Measurements from ENCODE around the gene MMD. TPM values are rescaled to one million over a fixed set of nuclear protein-coding genes. Genes with fewer than 3 reads are reported as not detected.
"Not testable (repeated sequence)": the region's sequence is repeated elsewhere in the genome, so short reads cannot be mapped to it uniquely, and the experiment has no call there.

MMD gene
- polyA plus RNA-seq, 3 donors: 4.0 to 87.5 (median 59.2) TPM

DNA sequence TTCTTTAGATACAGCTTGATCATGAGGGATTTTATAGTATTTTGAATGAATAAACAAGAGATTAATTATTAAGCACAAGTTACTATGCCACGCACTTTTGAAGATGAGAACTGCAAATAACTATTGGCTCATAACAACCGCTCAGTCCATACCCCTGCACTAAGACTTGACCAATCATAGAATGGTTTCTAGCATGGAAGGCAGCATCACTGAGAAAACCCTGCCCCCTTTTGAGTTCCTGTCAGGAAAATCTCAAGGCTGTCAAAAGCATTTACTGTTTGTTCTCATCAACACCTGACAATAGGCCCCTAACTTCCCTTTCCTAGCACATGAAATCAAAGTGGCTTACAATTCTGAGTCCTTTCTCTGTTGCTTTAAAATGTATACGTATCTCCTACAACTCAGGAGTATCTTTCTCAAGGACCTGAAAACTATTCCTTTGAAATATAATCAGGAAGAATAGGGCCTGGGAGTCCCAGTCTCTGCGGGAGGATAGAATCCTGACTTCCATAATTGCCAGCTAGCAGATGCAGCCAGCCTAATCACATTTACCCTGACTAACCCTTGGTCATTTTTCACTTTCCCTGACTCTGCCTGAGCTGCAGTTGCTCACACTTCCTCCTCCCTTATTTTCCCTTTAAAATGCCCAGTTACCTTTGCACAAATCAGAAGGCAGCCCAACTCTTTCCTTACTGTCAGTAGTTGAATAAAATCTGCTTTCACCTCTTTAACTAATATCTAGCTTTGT lies 9.1 kb upstream of the MMD start:
- no peak overlapping the region for H3K27ac ChIP-seq (ENCODE audit: low read depth, low read length)
- WGBS, 3 donors: 47 to 63% (median 61%) methylated on average over 4 of the region's 4 CpGs

DNA sequence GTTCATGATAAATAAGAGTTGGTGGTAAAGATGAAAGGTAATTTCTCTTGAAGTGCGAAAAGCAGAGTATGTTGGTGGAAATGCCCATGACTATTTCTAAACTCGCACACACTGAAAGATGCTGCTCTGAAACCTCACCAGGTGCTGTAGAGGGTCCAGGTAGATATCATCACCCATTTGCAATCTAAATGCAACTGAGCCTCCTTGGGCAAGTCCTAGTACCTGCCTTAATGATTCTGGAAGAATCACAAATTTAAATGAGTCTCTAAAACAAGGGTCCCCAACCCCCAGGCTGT lies 5.9 kb upstream of the MMD start:
- H3K27ac ChIP-seq (ENCODE audit: low read depth, low read length): no peak overlapping the region
- 83 to 98% (median 96%) methylated on average over 2 of the region's 2 CpGs for WGBS, 3 donors

- WGBS, 3 donors: 31 to 50% (median 33%) methylated on average over 2 of the region's 2 CpGs
- H3K27ac ChIP-seq (ENCODE audit: low read depth, low read length): no peak overlapping the region
Observed at GRCh38 chr17:55426851-55427586, 5.4 kb upstream of the MMD start.

DNA sequence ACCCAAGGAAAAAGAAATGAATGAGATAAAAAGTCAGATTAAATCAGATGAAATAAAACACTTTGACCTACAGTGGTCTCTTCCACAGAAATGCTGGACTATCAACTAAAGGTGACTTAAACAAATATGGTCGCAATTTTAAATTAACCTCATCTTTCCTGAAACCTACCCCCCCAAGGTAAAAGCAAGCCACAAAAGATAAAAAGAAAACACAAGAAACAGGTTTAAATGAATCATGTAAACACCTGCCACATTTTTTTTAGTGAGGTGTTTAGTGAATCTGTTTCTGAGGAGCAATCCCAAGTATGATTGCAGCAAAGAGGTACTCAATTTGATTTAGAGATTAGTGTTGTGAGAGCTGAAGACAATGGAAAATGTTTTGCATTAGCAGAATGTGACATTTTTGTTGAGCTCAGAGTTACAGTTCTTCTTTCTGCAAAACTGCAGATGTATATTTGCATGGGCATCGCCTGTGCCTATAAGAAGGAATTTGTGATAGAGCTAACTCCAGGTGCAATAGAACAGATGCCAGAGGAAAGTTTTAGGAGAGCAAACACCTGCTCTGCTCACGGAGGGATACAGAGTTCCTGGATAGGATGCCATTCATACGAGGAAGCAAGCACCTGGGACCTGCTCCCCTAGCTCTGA lies 3.4 kb upstream of the MMD start:
- 37 to 69% (median 62%) methylated on average over 4 of the region's 4 CpGs for WGBS, 3 donors

GRCh38 chr17:55423535-55423934 lies 1.9 kb upstream of the MMD start:
- 70 to 81% (median 80%) methylated on average over 3 of the region's 3 CpGs for WGBS, 3 donors
- H3K27ac ChIP-seq (ENCODE audit: low read depth, low read length): no peak overlapping the region

More for the DNA sequence above, 3.4 kb upstream of the MMD start:
- H3K27ac ChIP-seq (ENCODE audit: low read depth, low read length): no peak overlapping the region

- 68 to 81% (median 77%) methylated on average over 6 of the region's 6 CpGs for WGBS, 3 donors
- not testable (repeated sequence) for H3K27ac ChIP-seq (ENCODE audit: low read depth, low read length)
Observed at GRCh38 chr17:55422828-55423164, 1.2 kb upstream of the MMD start.

DNA sequence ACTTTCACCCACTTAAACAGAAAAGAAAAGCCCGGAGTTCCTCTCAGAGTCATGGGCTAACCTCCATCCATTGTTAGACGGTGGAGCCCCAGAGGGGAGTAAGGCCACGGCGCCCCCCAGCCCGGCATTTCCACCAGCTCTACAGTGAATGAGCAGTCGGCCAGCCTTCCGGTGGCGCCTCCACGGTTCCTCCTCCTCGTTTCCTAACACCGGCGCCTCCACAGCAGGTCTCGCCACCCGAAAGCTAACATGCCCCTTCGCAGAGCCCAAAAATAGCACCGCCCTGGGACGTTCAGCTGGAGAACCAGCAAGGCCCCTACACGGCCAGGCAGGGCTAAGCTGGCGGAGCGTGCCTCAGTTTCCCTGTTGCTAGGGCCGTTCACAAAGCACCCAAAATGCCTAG lies 858 bp downstream of the MMD start:
- no peak overlapping the region for H3K27ac ChIP-seq (ENCODE audit: low read depth, low read length)
- WGBS, 3 donors: 0 to 1% (median 0%) methylated on average over 21 of the region's 21 CpGs

DNA sequence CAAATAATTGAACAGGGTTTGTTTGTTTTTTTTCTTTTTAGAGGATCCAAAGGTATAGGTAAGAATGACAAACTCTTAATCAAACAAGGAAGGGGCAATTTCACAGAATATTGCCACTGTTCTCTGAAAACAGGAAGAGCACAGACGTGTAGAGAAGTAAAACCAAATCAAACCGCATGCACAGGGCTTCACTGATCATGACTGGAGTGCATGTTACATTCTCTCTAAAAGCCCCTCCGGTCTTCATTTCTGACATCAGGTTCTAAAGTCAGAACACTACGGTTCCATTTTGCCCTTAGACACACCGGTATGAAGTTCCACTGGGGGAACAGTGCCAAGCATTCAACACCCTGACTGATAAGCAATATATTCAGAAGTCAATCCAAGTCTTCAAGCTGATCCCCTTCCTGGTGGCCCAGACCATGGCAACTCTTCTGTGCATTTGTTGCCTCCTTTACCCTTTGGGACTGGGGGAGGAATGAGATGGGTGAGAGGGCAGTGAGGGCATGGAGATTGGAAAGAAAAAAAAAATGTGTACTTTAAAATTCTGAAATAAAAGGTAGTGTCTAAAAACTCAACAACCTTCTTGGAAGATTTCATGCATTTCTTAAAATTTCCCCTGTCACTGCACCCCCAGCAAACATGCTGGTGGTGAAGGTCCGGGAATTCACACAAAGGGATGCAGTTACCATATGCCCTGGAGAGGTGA lies 1.4 kb downstream of the MMD start:
- H3K27ac ChIP-seq (ENCODE audit: low read depth, low read length): no peak overlapping the region
- WGBS, 3 donors: 30 to 38% (median 31%) methylated on average over 6 of the region's 6 CpGs

DNA sequence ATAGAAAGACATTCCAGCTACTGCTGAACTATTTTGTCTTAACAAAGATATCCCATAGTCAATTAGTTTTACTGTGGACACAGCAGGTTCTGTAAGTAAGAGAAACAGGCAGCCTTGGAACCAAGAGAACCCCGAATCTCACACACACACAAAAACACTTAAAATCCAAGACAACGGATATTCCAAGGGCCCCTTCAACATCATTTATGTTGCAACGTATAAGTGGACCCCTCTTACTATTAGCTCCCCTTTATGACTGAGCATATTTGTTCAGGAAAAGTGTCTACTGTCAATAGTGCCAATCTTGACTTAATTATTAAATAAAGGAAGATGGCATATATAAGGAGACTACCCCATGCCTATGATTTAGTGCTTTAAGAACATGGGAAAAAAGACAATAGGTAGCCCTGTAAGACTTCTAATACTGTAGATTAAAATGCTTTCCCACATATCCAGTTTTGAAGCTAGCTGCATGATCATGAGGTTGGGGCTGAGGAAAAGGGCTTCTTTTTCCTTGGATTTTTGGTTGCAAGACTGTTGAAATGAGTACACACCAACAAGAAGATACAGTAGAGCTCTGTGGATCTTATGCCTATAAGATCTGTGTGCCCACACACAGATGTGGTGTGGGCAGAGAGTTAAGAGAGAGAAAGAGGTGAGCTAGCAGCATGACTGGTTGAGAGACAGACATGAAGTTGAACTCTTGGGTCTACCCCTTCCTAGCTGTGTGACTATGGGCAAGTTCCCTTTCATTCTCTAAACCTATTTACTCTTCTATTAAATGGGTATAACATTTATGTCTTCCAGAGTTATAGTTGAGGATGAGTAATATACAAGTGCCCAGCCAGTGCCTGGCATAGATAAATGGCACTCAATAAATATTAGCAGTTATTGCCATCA lies 3.0 kb downstream of the MMD start:
- H3K27ac ChIP-seq (ENCODE audit: low read depth, low read length): no peak overlapping the region
- 82 to 96% (median 90%) methylated on average over 3 of the region's 3 CpGs for WGBS, 3 donors

DNA sequence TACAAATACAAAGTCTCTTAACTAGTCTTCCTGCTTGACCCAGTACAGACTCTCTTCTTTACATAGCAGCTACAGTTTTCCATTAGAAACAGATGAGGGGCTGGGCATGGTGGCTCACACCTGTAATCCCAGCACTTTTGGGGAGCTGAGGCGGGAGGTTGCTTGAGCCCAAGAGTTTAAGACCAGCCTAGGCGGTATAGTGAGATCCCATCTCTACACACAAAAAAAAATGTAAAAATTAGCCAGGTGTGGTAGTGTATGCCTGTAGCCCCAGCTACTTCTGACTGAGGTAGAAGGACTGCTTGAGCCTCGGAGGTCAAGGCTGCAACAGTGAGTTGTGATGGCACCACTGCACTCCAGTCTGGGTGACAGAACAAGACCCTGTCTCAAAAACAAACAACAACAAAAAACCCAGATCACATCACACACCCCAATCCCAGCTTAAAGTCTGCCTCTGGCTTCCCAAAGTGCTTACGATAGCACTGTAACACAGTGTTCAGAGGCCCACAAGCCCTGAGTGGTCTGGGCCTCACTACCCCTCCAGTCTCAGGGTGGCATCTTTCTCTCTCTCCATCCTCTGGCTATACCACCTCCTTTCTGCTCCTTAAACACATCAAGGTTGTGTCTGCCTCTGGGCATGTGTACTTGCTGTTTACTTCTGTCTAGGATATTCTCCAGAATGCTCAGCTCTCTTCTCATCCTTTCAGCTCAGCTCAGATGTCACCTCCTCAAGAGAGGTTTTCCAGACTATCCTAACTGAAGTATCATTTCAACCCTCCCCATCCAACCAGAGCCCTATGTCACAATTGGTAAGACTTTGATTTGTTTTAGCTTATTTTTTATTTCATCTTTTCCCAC lies 4.0 kb downstream of the MMD start:
- WGBS, 3 donors: 96% methylated on average over 4 of the region's 4 CpGs
- no peak overlapping the region for H3K27ac ChIP-seq (ENCODE audit: low read depth, low read length)

GRCh38 chr17:55416470-55417052 lies 5.1 kb downstream of the MMD start:
- H3K27ac ChIP-seq (ENCODE audit: low read depth, low read length): no peak overlapping the region
- WGBS, 3 donors: 63 to 80% (median 63%) methylated on average over 4 of the region's 4 CpGs

- no peak overlapping the region for H3K27ac ChIP-seq (ENCODE audit: low read depth, low read length)
Observed at GRCh38 chr17:55416000-55416399, 5.6 kb downstream of the MMD start.

GRCh38 chr17:55414983-55415382 lies 6.7 kb downstream of the MMD start:
- no peak overlapping the region for H3K27ac ChIP-seq (ENCODE audit: low read depth, low read length)
- WGBS, 3 donors: 82 to 94% (median 86%) methylated on average over 4 of the region's 4 CpGs

GRCh38 chr17:55413825-55414489 lies 7.7 kb downstream of the MMD start:
- WGBS, 3 donors: 91 to 94% (median 92%) methylated on average over 8 of the region's 8 CpGs

GRCh38 chr17:55411463-55411855 lies 10.2 kb downstream of the MMD start:
- 88 to 97% (median 92%) methylated on average over 1 of the region's 1 CpG for WGBS, 3 donors
- H3K27ac ChIP-seq (ENCODE audit: low read depth, low read length): no peak overlapping the region

More at GRCh38 chr17:55413825-55414489, 7.7 kb downstream of the MMD start:
- H3K27ac ChIP-seq (ENCODE audit: low read depth, low read length): no peak overlapping the region

DNA sequence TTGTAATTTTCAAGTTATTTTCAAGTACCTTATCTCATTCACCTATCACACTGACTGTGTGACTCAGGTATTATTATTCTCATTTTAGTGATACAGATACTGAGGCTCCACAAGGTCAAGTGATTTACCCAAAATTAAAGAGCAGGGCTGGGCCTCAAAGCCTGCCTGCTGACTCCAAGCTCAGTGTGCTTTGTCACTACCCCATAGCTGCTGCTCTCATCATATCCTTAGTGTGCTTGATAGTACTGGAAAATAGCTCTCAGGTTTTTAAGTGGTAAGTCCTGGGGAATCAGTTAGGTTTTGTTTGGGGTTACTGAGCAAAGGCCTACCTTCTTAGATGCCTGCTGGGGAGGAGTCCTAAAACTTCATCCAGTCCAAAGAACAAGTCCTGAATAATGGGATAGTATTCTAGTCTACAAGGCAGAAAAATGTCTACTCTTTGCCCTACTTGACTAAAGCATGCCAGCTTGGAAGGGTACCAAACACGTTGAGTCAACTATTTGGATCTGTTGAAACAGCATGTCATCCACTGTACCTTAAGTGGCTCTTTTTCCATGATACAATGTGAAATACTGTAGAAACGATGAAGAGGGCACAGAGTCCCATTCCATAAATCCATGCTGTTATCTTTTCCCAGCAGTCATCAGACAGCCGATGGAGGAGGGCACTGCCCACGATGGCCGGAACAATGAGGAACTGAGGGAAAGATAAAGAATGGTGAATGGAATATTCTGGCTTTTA lies 10.7 kb downstream of the MMD start:
- WGBS, 3 donors: 81 to 88% (median 86%) methylated on average over 5 of the region's 5 CpGs
- H3K27ac ChIP-seq (ENCODE audit: low read depth, low read length): no peak overlapping the region

All from adipose tissue (tissue), 3 donors.